GM18951 (cell line): ENCODE data around the gene CBX1.

Experiments
- POLR2A ChIP-seq: IDR thresholded peaks from 4 replicates; pipeline ENCODE4 v1.6.1; 2011; ENCODE audit warnings: mild to moderate bottlenecking; ENCODE audit not compliant: insufficient read length, insufficient read depth; ENCODE audit errors: extremely low read depth
- in situ Hi-C: fragments of 300-500 bp; cut with MboI; formaldehyde crosslinking; loops from one replicate; pipeline ENCODE4 v1.12.0; 2022; ENCODE audit warnings: low sequenced_read_pairs, mixed read lengths, inconsistent platforms; ENCODE audit not compliant: unreplicated experiment

CBX1 gene

DNA sequence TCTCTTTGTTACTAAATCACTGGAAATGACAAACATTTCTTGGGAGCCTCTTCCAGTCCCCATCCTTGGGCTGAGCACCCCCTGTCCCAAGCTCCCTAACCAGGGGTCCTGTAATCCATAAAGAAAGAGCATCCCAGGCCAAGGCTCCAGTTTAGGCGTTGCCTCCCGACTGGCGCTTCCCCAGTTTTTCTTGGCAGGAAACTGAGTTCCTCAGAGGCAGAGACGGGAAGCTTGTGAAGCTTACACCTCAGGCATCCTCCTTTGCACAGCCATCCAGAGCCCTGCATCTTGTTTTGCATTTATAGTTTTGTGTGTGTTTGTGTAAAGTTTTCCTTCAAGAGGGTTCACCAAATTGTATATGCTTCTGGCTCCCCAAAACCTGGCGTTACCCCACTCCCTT lies 70.7 kb downstream of the CBX1 start:
- in situ Hi-C loops: loop anchor here (10.0 kb wide), 1 partner anchor 104 kb away; no protein-coding TSS in a partner anchor
- no peak for TF ChIP-seq POLR2A

DNA sequence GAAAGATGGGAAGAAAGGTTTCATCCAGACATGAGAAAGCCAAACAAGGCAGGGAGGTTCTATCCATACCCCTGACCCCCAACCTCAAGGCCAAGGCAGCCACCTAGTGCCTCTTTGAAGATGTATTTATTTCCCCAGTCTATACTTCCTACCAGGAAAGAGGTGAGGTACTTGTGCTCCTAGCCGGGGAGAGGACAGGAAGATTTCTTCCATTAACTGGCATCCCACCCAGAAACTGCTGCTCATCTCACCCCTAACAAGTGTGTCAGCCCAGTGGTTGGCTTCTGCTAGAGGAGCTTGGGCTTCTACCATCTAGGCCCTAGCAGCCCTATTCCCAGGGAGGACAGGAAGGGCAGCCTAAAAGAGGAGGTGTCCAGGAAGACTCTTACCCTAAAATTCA lies 72.5 kb downstream of the CBX1 start:
- in situ Hi-C loops: loop anchor here (5.0 kb wide), 1 partner anchor 39 kb away; no protein-coding TSS in a partner anchor
- TF ChIP-seq POLR2A: no peak

GRCh38 chr17:48027322-48027981 lies 73.8 kb downstream of the CBX1 start:
- in situ Hi-C loops: loop anchor here (5.0 kb wide), 1 partner anchor 40 kb away; no protein-coding TSS in a partner anchor
- TF ChIP-seq POLR2A: no peak

DNA sequence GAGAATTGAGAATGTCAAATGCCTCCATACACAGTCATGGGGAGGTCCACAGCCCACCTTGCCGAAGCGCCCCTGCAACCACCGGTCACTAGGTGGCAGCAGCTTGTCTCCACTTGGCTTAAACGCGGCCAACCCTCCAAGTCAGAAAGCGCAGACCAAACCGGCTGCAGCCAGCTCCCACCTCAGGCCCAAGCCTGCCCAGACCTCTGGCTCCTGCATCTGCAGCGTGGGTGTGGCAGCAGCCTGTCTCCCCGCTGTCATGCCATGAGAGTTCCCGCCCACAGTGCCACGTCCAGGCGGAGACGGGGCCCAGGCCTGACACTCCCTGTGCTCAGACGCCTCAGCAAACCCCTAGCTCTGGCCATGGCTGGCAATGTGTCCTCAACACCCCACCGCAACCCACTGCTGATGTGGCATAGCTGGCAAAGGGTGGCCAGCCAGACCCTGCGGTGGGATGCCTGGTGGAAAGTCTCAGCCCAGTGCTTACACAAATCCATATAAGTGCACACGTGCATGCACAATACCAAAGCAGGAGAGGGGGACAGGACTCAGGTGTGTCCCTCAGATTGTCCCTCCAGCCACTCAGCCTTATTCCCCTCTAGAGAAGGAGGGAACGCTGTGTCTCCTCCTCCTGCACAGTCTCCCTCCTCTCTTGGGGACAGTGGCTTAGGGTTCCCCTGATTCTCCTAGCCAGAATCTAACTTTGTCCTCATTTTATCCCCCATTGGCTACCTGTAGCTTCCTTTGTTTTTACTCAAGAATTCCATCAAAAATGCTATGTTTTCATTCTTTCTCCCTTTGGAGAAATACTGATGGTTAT lies 74.6 kb downstream of the CBX1 start:
- in situ Hi-C loops: loop anchor here (5.0 kb wide), 1 partner anchor 41 kb away; no protein-coding TSS in a partner anchor
- TF ChIP-seq POLR2A: no peak

GRCh38 chr17:48025904-48026501 lies 75.3 kb downstream of the CBX1 start:
- no peak for TF ChIP-seq POLR2A
- in situ Hi-C loops: loop anchor here (5.0 kb wide), 1 partner anchor 41 kb away; no protein-coding TSS in a partner anchor

DNA sequence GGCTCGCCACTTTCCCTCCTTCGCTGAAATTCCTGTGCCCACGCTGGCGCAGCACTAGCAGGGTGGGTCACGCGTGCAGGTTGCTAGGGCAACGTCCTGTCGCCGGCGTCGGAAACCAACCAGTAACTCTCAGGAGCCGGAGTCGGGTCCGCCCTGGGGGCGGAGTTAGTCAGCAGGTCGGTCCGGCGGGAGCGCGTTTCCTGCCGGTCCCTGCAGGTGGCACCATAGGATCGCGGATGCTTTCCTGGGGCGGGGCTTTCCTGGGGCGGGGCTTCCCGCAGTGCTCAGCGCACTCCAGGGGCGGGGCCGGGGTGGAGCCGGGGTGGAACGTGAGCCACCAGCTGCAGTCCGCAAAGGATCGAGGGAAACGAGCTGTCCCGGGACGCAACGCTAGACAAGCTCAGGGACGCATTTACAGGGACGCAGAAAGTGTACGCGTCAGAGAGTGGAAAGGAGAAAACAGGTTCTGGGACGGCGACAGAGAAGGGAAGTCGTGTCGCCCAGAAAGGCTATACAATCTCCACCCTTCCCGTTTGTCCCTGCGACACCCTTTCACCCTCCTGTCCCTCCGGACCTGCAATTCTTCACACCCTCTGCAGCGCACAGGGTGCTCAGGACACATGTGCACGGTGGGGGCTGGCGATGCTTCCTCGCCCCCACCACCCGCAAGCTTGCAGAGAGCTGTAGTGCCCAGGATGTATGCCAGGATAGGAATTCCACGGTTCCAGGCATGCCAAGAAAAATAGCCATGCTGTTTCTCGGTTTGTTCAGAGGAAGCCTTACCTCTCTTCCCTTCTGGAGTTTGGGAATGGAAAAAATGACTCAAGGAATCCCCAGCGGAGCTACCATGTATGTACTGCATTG lies 76.0 kb downstream of the CBX1 start:
- no peak for TF ChIP-seq POLR2A
- in situ Hi-C loops: loop anchor here (5.0 kb wide), 1 partner anchor 42 kb away; no protein-coding TSS in a partner anchor

GRCh38 chr17:48024149-48025039 lies 76.9 kb downstream of the CBX1 start:
- in situ Hi-C loops: loop anchor here (5.0 kb wide), 1 partner anchor 43 kb away; no protein-coding TSS in a partner anchor
- no peak for TF ChIP-seq POLR2A

DNA sequence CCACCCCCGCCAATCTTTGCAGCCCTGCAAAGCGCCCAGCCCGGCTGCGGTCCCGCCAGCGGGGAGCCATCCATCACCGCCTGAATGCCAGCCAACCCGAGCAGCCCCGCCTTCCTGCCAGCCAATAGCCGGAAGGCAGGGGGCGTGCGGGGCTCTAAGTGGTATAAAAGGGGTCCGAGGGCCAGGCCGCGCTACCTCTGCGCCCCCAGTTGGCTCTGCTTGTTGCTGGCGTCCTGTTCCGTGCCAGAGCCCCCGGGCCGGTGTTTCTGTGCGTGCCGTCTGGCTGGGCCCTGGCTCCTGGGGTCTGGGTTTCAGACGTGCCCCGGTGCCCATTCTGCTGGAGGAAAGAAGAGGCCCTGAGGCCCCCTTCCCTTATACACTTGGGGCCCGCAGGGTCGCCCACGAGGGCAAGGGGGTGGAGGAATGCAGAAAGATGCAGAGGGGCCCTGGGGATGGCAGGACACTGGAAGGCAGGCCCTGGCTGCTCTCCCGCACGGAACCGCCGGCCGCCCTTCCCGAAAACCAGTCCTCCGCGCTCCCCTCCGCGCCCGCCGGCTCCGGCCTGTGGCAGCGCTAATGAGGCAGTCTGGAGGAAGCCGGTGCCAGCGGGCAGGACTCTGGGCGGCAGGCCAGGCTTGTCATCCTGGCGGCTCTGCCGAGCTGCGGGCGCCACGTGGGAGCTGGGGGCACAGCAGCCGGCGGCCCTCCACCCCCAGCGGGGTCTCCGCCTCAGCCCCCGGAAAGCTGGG lies 77.7 kb downstream of the CBX1 start:
- TF ChIP-seq POLR2A: no peak

GRCh38 chr17:48022901-48023300 lies 78.4 kb downstream of the CBX1 start:
- in situ Hi-C loops: no loop called here
- no peak for TF ChIP-seq POLR2A

More for the DNA sequence above, 77.7 kb downstream of the CBX1 start:
- in situ Hi-C loops: no loop called here

- in situ Hi-C loops: no loop called here
- TF ChIP-seq POLR2A: no peak
Observed at GRCh38 chr17:48021934-48022333, 79.3 kb downstream of the CBX1 start.
